ENCODE results near the gene CYP2A6.
"Not testable (repeated sequence)": the region's sequence is repeated elsewhere in the genome, so short reads cannot be mapped to it uniquely, and the experiment has no call there.

CYP2A6 gene

DNA sequence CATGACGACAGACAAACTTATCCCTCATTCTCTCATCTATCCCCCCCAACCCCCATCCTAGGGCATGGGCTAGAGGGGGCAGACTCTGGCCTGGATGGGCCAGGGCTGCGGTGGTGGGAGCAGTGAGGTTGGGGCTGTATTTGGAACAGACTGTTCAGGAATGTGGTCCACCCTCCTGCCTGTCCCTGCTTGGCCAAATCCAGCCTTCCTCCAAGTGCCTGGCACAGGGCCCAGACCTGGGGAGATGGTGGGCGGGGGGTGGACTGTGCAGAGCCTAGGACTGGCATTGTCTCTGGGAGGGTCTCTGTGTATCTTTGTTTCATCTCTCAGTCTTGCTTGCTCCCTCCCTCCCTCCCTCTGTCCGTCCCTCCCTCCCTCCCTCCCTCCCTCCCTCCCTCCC lies 37.1 kb downstream of the CYP2A6 start:
- peaks cover 14% of the 10 kb centered on the region for H3K36me3 ChIP-seq (replicated peaks; ENCODE audit: low read depth, low read length)
- no peak overlapping the region for H2AFZ ChIP-seq (ENCODE audit: low read depth, low read length)
- H3K79me2 ChIP-seq (ENCODE audit: low read length): no peaks in the 10 kb centered on the region
- no peak overlapping the region for H3K4me2 ChIP-seq (ENCODE audit: low read length)
- no peaks in the 10 kb centered on the region for H3K9me3 ChIP-seq (ENCODE audit: insufficient read depth, low read length)
- no peak overlapping the region for H3K9ac ChIP-seq (ENCODE audit: low read length)
- peaks cover 14% of the 10 kb centered on the region for H3K27me3 ChIP-seq (ENCODE audit: low read depth, low read length)
- H3K27ac ChIP-seq (ENCODE audit: low read length): no peak overlapping the region
- TF ChIP-seq, protein P1, sequence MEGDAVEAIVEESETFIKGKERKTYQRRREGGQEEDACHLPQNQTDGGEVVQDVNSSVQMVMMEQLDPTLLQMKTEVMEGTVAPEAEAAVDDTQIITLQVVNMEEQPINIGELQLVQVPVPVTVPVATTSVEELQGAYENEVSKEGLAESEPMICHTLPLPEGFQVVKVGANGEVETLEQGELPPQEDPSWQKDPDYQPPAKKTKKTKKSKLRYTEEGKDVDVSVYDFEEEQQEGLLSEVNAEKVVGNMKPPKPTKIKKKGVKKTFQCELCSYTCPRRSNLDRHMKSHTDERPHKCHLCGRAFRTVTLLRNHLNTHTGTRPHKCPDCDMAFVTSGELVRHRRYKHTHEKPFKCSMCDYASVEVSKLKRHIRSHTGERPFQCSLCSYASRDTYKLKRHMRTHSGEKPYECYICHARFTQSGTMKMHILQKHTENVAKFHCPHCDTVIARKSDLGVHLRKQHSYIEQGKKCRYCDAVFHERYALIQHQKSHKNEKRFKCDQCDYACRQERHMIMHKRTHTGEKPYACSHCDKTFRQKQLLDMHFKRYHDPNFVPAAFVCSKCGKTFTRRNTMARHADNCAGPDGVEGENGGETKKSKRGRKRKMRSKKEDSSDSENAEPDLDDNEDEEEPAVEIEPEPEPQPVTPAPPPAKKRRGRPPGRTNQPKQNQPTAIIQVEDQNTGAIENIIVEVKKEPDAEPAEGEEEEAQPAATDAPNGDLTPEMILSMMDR (IDR thresholded peaks at IDR 0.05; ENCODE audit: low read depth, low read length): no peak
- peaks cover 16% of the 10 kb centered on the region; the same call in 1 of the 2 replicates for H4K20me1 ChIP-seq (ENCODE audit: insufficient read depth, low read length)
- no peak overlapping the region for H3K4me3 ChIP-seq (ENCODE audit: low read length)
- peaks cover 3% of the 10 kb centered on the region for H3K4me1 ChIP-seq (ENCODE audit: low read length)

DNA sequence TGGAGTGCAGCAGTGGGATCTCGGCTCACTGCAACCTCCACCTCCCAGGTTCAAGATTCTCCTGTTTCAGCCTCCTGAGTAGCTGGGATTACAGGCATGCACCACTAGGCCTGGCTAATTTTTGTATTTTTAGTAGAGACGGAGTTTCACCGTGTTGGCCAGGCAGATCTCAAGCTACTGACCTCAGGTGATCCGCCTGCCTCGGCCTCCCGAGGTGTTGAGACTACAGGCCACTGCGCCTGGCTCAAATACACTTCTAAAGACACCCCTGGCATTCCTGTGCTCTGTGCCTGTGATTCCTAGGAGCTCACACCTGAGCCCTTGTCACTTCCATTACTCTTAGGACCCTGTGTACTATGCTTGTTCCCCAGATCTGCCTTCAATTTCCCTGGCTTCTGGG lies 37.7 kb downstream of the CYP2A6 start:
- not testable (repeated sequence) for H3K4me1 ChIP-seq (ENCODE audit: low read length); H3K4me3 ChIP-seq (ENCODE audit: low read length); H3K27ac ChIP-seq (ENCODE audit: low read length); H3K9ac ChIP-seq (ENCODE audit: low read length); H3K79me2 ChIP-seq (ENCODE audit: low read length); H2AFZ ChIP-seq (ENCODE audit: low read depth, low read length); H3K9me3 ChIP-seq (ENCODE audit: insufficient read depth, low read length); H3K4me2 ChIP-seq (ENCODE audit: low read length)
- peaks cover 20% of the 10 kb centered on the region for H3K36me3 ChIP-seq (replicated peaks; ENCODE audit: low read depth, low read length)
- peaks cover 22% of the 10 kb centered on the region for H4K20me1 ChIP-seq (ENCODE audit: insufficient read depth, low read length)
- H3K27me3 ChIP-seq (ENCODE audit: low read depth, low read length): peaks cover 14% of the 10 kb centered on the region

DNA sequence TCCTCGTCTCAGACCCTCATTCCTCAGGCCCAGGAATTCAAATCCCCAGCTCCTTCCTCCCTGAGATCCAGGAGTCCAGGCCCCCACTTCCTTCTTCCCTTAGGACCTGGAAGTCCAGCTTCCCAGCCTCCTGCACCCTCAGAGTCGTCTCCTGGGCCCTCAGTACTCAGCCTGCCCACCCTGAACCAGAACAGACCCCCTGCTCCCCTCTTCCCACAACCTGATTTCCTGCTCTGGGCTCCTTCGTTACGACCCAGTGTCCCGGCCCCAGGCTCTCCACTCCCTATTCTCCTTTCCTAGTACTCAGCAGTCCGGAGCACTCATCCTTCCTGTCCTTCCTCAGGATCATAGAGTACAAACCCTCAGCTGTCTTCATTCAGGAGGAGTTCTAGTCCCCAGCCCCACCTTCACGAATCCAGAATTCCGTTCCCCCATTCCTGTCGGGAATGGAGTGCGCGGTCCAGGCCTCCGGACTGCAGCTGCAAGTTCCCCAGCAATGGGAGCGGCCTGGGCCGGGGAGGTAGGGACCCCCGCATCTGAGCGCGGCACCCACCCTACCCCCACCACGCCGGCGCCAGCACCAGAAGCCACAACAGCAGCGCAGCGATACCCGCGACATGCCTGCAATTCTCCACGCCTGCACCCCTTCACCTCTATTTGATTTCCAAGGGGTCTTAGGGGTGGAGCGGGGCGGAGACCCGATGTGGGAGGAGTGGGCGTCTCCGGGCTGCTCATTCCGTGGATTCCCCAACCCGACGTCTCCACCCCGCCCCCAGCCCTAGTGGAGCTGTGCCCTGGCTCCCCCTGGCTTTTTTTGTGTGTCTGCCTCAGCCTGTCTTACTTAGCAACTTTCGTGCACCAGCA lies 38.5 kb downstream of the CYP2A6 start:
- no peak overlapping the region for H2AFZ ChIP-seq (ENCODE audit: low read depth, low read length)
- peaks cover 14% of the 10 kb centered on the region for H3K27me3 ChIP-seq (ENCODE audit: low read depth, low read length)
- peaks cover 30% of the 10 kb centered on the region for H4K20me1 ChIP-seq (ENCODE audit: insufficient read depth, low read length)
- H3K79me2 ChIP-seq (ENCODE audit: low read length): peaks cover 4% of the 10 kb centered on the region
- TF ChIP-seq, protein P1 (IDR thresholded peaks at IDR 0.05; ENCODE audit: low read depth, low read length): no peak
- no peak for TF ChIP-seq EZH2phosphoT487 (IDR thresholded peaks at IDR 0.05; ENCODE audit: low read depth)
- no peak overlapping the region for H3K4me2 ChIP-seq (ENCODE audit: low read length)
- H3K9ac ChIP-seq (ENCODE audit: low read length): no peak overlapping the region
- H3K9me3 ChIP-seq (ENCODE audit: insufficient read depth, low read length): no peaks in the 10 kb centered on the region
- H3K4me3 ChIP-seq (ENCODE audit: low read length): no peak overlapping the region
- H3K27ac ChIP-seq (ENCODE audit: low read length): no peak overlapping the region
- peaks cover 27% of the 10 kb centered on the region for H3K36me3 ChIP-seq (replicated peaks; ENCODE audit: low read depth, low read length)
- no peaks in the 10 kb centered on the region for H3K4me1 ChIP-seq (ENCODE audit: low read length)

DNA sequence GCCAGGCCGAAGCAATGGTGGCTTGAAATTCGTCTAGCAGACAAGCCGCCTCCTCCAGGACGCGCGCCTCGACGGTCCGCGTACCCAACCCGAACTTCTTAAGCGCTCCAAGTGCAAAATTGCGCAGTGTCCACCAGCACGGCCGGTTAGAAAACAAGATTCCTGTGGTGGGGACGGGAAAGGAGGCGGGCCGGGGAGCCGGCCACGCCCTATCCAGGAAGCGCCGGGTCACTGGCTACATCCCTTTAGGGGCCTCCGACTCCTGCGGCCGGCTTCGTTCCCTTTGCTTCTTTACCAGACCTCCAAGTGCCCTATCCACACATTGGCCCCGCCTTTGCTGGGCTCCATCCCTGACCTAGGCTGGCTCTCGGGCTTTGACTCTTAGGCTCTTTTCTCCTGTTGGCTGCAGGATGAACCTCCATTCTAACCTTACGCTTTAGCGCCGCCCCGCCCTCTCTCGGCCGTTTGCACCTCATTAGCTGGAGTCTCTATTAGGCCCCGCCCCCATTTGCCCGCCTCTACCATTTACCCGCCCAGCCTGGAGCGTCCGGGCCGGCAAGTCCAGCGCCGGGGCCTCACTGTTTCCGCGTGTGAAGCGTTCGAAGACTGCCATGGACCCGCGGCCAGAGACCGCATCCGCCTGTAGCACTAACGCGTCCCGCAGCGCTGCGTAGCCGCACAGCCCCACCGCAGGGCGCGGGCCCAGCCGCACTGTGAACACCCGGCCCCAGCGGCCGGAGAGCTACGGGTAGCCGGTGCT lies 39.4 kb downstream of the CYP2A6 start:
- Histone ChIP-seq H4K20me1 (ENCODE audit: insufficient read depth, low read length) (peaks cover 39% of the 10 kb centered on the region), H3K36me3 (replicated peaks; ENCODE audit: low read depth, low read length) (peaks cover 36% of the 10 kb centered on the region), H3K27me3 (ENCODE audit: low read depth, low read length) (peaks cover 14% of the 10 kb centered on the region), H3K79me2 (ENCODE audit: low read length) (peaks cover 13% of the 10 kb centered on the region)
- H3K27ac ChIP-seq (ENCODE audit: low read length); H2AFZ ChIP-seq (ENCODE audit: low read depth, low read length); H3K9ac ChIP-seq (ENCODE audit: low read length); H3K9me3 ChIP-seq (ENCODE audit: insufficient read depth, low read length); H3K4me3 ChIP-seq (ENCODE audit: low read length); H3K4me2 ChIP-seq (ENCODE audit: low read length); H3K4me1 ChIP-seq (ENCODE audit: low read length): not testable (repeated sequence)

DNA sequence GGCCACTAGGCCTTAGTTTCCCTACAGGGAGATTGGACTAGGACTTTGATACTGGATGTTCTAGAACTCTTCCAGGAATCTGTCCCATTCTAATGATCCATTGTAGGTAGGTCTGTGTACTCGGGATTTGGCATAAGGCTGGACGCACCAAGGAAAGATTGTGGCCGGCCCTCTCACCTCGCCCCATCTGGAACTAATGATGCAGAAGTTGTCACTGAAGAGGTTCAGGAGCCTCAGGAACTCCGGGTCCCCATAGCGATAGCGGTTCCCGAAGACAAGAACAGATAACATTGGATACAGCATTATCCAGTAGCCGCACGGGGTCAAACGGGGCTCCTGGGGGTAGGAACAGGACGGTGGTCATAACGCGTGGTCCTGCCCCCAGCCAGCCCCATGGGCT lies 40.1 kb downstream of the CYP2A6 start:
- Histone ChIP-seq H3K4me2 (ENCODE audit: low read length) (no peak overlapping the region), H2AFZ (ENCODE audit: low read depth, low read length) (no peak overlapping the region), H4K20me1 (ENCODE audit: insufficient read depth, low read length) (peaks cover 45% of the 10 kb centered on the region), H3K27ac (ENCODE audit: low read length) (no peak overlapping the region), H3K9ac (ENCODE audit: low read length) (no peak overlapping the region), H3K4me1 (ENCODE audit: low read length) (peaks cover 7% of the 10 kb centered on the region; the same call in 1 of the 2 replicates), H3K27me3 (ENCODE audit: low read depth, low read length) (peaks cover 10% of the 10 kb centered on the region), H3K4me3 (ENCODE audit: low read length) (no peak overlapping the region), H3K9me3 (ENCODE audit: insufficient read depth, low read length) (no peaks in the 10 kb centered on the region), H3K79me2 (ENCODE audit: low read length) (peaks cover 20% of the 10 kb centered on the region), H3K36me3 (replicated peaks; ENCODE audit: low read depth, low read length) (peaks cover 42% of the 10 kb centered on the region)
- TF ChIP-seq EZH2phosphoT487 (IDR thresholded peaks at IDR 0.05; ENCODE audit: low read depth): no peak
- TF ChIP-seq, protein P1 (IDR thresholded peaks at IDR 0.05; ENCODE audit: low read depth, low read length): no peak
